Psoas muscle (tissue), 8 donors: Measurements from ENCODE around the gene KHNYN. TPM values are rescaled to one million over a fixed set of nuclear protein-coding genes. Genes with fewer than 3 reads are reported as not detected.
"Not testable (repeated sequence)": the region's sequence is repeated elsewhere in the genome, so short reads cannot be mapped to it uniquely, and the experiment has no call there.

ENCODE experiments used
- ATAC-seq, 4 donors: fragments of 200-7000 bp; cut with Tn5 transposase; one replicate each; pipeline ENCODE4 v1.9.1; 2020; ENCODE audit warnings: moderate library complexity in 3 of 4, mild to moderate bottlenecking in 2 of 4
- DNase-seq, 2 donors: peaks; one replicate each; pipeline ENCODE4 v3.0.0-alpha.2; 2020
- H3K27ac ChIP-seq: fragments of 200-600 bp; one replicate; pipeline ENCODE4 v1.8.0; 2022
- H3K27me3 ChIP-seq, 3 donors: fragments of 200-600 bp in 1 of 3; one replicate each; pipeline versions ENCODE4 v1.6.1 to v1.8.0; 2013 to 2022; ENCODE audit warnings: low read length in 2 of 3, mild to moderate bottlenecking in 2 of 3, moderate library complexity in 1 of 3; ENCODE audit not compliant: insufficient read depth in 3 of 3
- H3K36me3 ChIP-seq, 2 donors: fragments of 200-600 bp in 1 of 2; one replicate each; pipeline versions ENCODE4 v1.6.1 to v1.8.0; 2013 to 2022; ENCODE audit warnings: low read depth in 1 of 2, mild to moderate bottlenecking in 1 of 2, moderate library complexity in 1 of 2; ENCODE audit not compliant: insufficient read depth in 1 of 2
- H3K4me1 ChIP-seq: fragments of 200-600 bp; one replicate; pipeline ENCODE4 v1.8.0; 2022
- H3K4me3 ChIP-seq: fragments of 200-600 bp; one replicate; pipeline ENCODE4 v1.8.0; 2022; ENCODE audit warnings: mild to moderate bottlenecking
- H3K9me3 ChIP-seq: fragments of 200-600 bp; one replicate; pipeline ENCODE4 v1.8.0; 2022
- CTCF ChIP-seq: fragments of 200-600 bp; IDR thresholded peaks from one replicate; pipeline ENCODE4 v1.8.0; 2022; ENCODE audit warnings: antibody characterized with exemption
- WGBS, 3 donors: extraction: QIAGEN DNeasy Blood & Tissue Kit; methylation state at CpG; one replicate each; pipeline versions ENCODE4 v1.1.6 to v1.1.7; 2013; 5-methylcytosine and 5-hydroxymethylcytosine counted together
- intact Hi-C, 2 donors: fragments of 100-400 bp; cut with DNase I; formaldehyde crosslinking; loops; one replicate each; pipeline versions ENCODE4 v1.11.0 to v1.14.2; 2022
- polyA plus RNA-seq, 3 donors: library from polyadenylated mRNA; stranded (reverse); fragments of 200-250 nt; gene quantifications; one replicate each; pipeline ENCODE4 v1.2.3, GENCODE V29; 2013
- total RNA-seq, 4 donors: library from RNA; stranded (reverse); fragmentation: NEBNext Ultra II Directional in 2 of 4; extraction: Animal tissue kit (Norgen Biotek cat#: 25700) in 2 of 4; gene quantifications; one replicate each; pipeline versions ENCODE4 v1.2.1 to v1.2.4, GENCODE V29; 2021 to 2023
- donor health status: healthy with polysubstance abuse.
- donor health status: DM: no; HTN: no; CAD: no; lungs with moderate emphysema.
- donor health status: Bipolar disorder and iron deficiency.
- donor health status: healthy.
- donor health status: DM: yes; HTN: yes; CAD: no.
- donor health status: DM: no; HTN: no; CAD: no.
- donor health status: DM: no; HTN: no; CAD: no.
- donor health status: DM: yes; HTN: yes; CAD: no.

KHNYN gene
- total and polyA plus RNA-seq, 7 donors, result 15.3 to 74.9 (median 40.2) TPM

- peak overlapping the region; percentile 79 for H3K4me3 ChIP-seq
- DNase-seq, result no peak
- intact Hi-C loops, result no loop called here
These were observed 12.1 kb downstream of the KHNYN start for GRCh38 chr14:24441904-24442239.

GRCh38 chr14:24442240-24443052 lies 12.7 kb downstream of the KHNYN start, which contains the start of gene SDR39U1:
Gene SDR39U1, minus strand, starts transcription at chr14:24442776. Its CDS starts 7 bp downstream, at chr14:24442769.
- Histone ChIP-seq H3K27ac (peak within 1 kb of the TSS; percentile 96), H3K27me3 (peaks cover 0 to 8% (median 0%) of the 10 kb centered on the region in 3 donors)

More at GRCh38 chr14:24441904-24442239, 12.1 kb downstream of the KHNYN start:
- Histone ChIP-seq H3K9me3 (no peaks in the 10 kb centered on the region), H3K27ac (peak overlapping the region; percentile 96), H3K4me1 (peaks cover 29% of the 10 kb centered on the region), H3K27me3 (peaks cover 0 to 8% (median 0%) of the 10 kb centered on the region in 3 donors), H3K36me3 (peaks cover 0 to 48% of the 10 kb centered on the region in 2 donors)
- no peak for ATAC-seq
- 1% methylated on average over 12 of the region's 12 CpGs for WGBS, 3 donors
- no peak for TF ChIP-seq CTCF

GRCh38 chr14:24443053-24443665 lies 13.4 kb downstream of the KHNYN start:
- peak overlapping the region; percentile 79 for H3K4me3 ChIP-seq
- H3K9me3 ChIP-seq, result no peaks in the 10 kb centered on the region
- H3K36me3 ChIP-seq, result peaks cover 0 to 35% of the 10 kb centered on the region in 2 donors
- DNase-seq (no peak), ATAC-seq (no peak)
- peaks cover 22% of the 10 kb centered on the region for H3K4me1 ChIP-seq
- peak overlapping the region; percentile 96 for H3K27ac ChIP-seq
- 2 to 6% (median 2%) methylated on average over 7 of the region's 7 CpGs for WGBS, 3 donors
- intact Hi-C loops, result no loop called here
- no peak for TF ChIP-seq CTCF
- peaks cover 0 to 8% (median 0%) of the 10 kb centered on the region in 3 donors for H3K27me3 ChIP-seq

More at GRCh38 chr14:24442240-24443052, 12.7 kb downstream of the KHNYN start, which contains the start of gene SDR39U1:
- DNase-seq (peak; percentile 96 to 99), ATAC-seq (peak; percentile 93 to 96 (median 94))
- Histone ChIP-seq H3K4me1 (peaks cover 23% of the 10 kb centered on the region), H3K36me3 (peaks cover 0 to 42% of the 10 kb centered on the region in 2 donors), H3K9me3 (no peaks in the 10 kb centered on the region), H3K4me3 (peak within 1 kb of the TSS; percentile 79)
- intact Hi-C loops, result no loop called here
- no peak for TF ChIP-seq CTCF
- WGBS, 3 donors, result 0 to 1% (median 1%) methylated on average over 52 of the region's 52 CpGs

GRCh38 chr14:24450828-24451227 lies 21.1 kb downstream of the KHNYN start:
- DNase-seq, H3K27ac ChIP-seq, H3K9me3 ChIP-seq, H3K36me3 ChIP-seq, H3K4me1 ChIP-seq, H3K27me3 ChIP-seq, H3K4me3 ChIP-seq, intact Hi-C loops, ATAC-seq: not testable (repeated sequence)
- WGBS, 3 donors, result 76 to 88% (median 77%) methylated on average over 2 of the region's 2 CpGs

- intact Hi-C loops, result no loop called here
These were observed 27.2 kb downstream of the KHNYN start for GRCh38 chr14:24456980-24457379.

More at GRCh38 chr14:24456980-24457379, 27.2 kb downstream of the KHNYN start:
- Histone ChIP-seq H3K36me3 (no peaks in the 10 kb centered on the region), H3K27ac (no peak overlapping the region), H3K4me1 (no peaks in the 10 kb centered on the region), H3K27me3 (peaks cover 0 to 1% (median 0%) of the 10 kb centered on the region in 3 donors), H3K4me3 (no peak overlapping the region), H3K9me3 (peaks cover 5% of the 10 kb centered on the region)
- ATAC-seq (no peak), DNase-seq (no peak)
- no peak for TF ChIP-seq CTCF
